Activated naive CD8-positive, alpha-beta T cell treated with anti-CD3 and anti-CD28 coated beads, Interleukin-2, amount 10 ng/mL, durations not matched to agents 7 days and 5 days (primary cell): ENCODE data around the gene SYK. TPM values are rescaled to one million over a fixed set of nuclear protein-coding genes. Genes with fewer than 3 reads are reported as not detected.

Experiments
- ATAC-seq: fragments of 150-1000 bp; cut with Tn5 transposase; one replicate; pipeline ENCODE4 v1.10.0; 2021; ENCODE audit warnings: low read depth, moderate library complexity
- POLR2A ChIA-PET: fragments of 350-600 bp; sonication (Branson Sonifier 250); formaldehyde crosslinking; loops from one replicate; lab custom pipeline; 2021; ENCODE audit warnings: antibody characterized with exemption; lab: Charles Lee
- DNase-seq: peaks from one replicate; pipeline ENCODE4 v3.0.0; 2021
- H3K27ac Mint-ChIP-seq: one replicate; pipeline ENCODE4 v1.8.0; 2022; ENCODE audit warnings: mild to moderate bottlenecking, mixed read lengths
- H3K27me3 Mint-ChIP-seq: one replicate; pipeline ENCODE4 v1.8.0; 2022; ENCODE audit warnings: mild to moderate bottlenecking, moderate library complexity, mixed read lengths
- H3K36me3 Mint-ChIP-seq: one replicate; pipeline ENCODE4 v1.8.0; 2021; ENCODE audit warnings: mild to moderate bottlenecking, mixed read lengths
- H3K4me1 Mint-ChIP-seq: one replicate; pipeline ENCODE4 v1.8.0; 2021; ENCODE audit warnings: mixed read lengths
- H3K4me3 Mint-ChIP-seq: one replicate; pipeline ENCODE4 v1.8.0; 2022; ENCODE audit warnings: mild to moderate bottlenecking, moderate library complexity, mixed read lengths
- H3K9me3 Mint-ChIP-seq: one replicate; pipeline ENCODE4 v1.8.0; 2021; ENCODE audit warnings: mixed read lengths
- total RNA-seq, 2 experiments: library from RNA; stranded (reverse); gene quantifications; one replicate each; pipeline ENCODE4 v1.2.3, GENCODE V29; 2021

The SYK gene
- total RNA-seq, 2 experiments from 2014 or later, result 0.69 to 0.82 TPM

- Mint-ChIP-seq H3K9me3 (no peaks in the 10 kb centered on the region), H3K36me3 (no peaks in the 10 kb centered on the region), H3K27ac (no peak overlapping the region), H3K27me3 (peaks cover 20% of the 10 kb centered on the region), H3K4me3 (no peak overlapping the region), H3K4me1 (peaks cover 19% of the 10 kb centered on the region)
- DNase-seq (no peak), ATAC-seq (no peak)
- POLR2A ChIA-PET, result no interaction called here
These were observed 53.7 kb downstream of the SYK start for GRCh38 chr9:90855208-90855902.

GRCh38 chr9:90857091-90857490 is 55.5 kb downstream of the SYK start:
- H3K9me3 Mint-ChIP-seq, result no peaks in the 10 kb centered on the region
- ATAC-seq (no peak), DNase-seq (no peak)
- H3K36me3 Mint-ChIP-seq, result no peaks in the 10 kb centered on the region
- peaks cover 20% of the 10 kb centered on the region for H3K27me3 Mint-ChIP-seq
- H3K27ac Mint-ChIP-seq, result no peak overlapping the region
- no peak overlapping the region for H3K4me3 Mint-ChIP-seq
- peaks cover 19% of the 10 kb centered on the region for H3K4me1 Mint-ChIP-seq
- POLR2A ChIA-PET, result no interaction called here

GRCh38 chr9:90857855-90858254 is 56.2 kb downstream of the SYK start:
- Mint-ChIP-seq H3K36me3 (no peaks in the 10 kb centered on the region), H3K27ac (no peak overlapping the region), H3K9me3 (no peaks in the 10 kb centered on the region), H3K4me1 (peaks cover 19% of the 10 kb centered on the region), H3K27me3 (peaks cover 20% of the 10 kb centered on the region), H3K4me3 (no peak overlapping the region)
- POLR2A ChIA-PET, result no interaction called here
- DNase-seq (no peak), ATAC-seq (no peak)

- DNase-seq, result no peak
- Mint-ChIP-seq H3K4me3 (no peak overlapping the region), H3K27ac (no peak overlapping the region), H3K4me1 (peaks cover 19% of the 10 kb centered on the region), H3K36me3 (no peaks in the 10 kb centered on the region), H3K9me3 (no peaks in the 10 kb centered on the region), H3K27me3 (peaks cover 20% of the 10 kb centered on the region)
- ATAC-seq, result peak; percentile 30
- POLR2A ChIA-PET, result no interaction called here
These were observed 56.9 kb downstream of the SYK start for GRCh38 chr9:90858457-90858901.

- peaks cover 20% of the 10 kb centered on the region for H3K27me3 Mint-ChIP-seq
- no peaks in the 10 kb centered on the region for H3K36me3 Mint-ChIP-seq
- H3K4me3 Mint-ChIP-seq, result no peak overlapping the region
- H3K9me3 Mint-ChIP-seq, result no peaks in the 10 kb centered on the region
- POLR2A ChIA-PET, result no interaction called here
- DNase-seq (no peak), ATAC-seq (no peak)
- H3K4me1 Mint-ChIP-seq, result peaks cover 29% of the 10 kb centered on the region
- H3K27ac Mint-ChIP-seq, result no peak overlapping the region
These were observed 58.8 kb downstream of the SYK start for GRCh38 chr9:90860382-90860781.

GRCh38 chr9:90860826-90861225 is 59.2 kb downstream of the SYK start:
- no peak overlapping the region for H3K27ac Mint-ChIP-seq
- ATAC-seq (no peak), DNase-seq (no peak)
- H3K4me3 Mint-ChIP-seq, result no peak overlapping the region
- H3K36me3 Mint-ChIP-seq, result no peaks in the 10 kb centered on the region
- peaks cover 29% of the 10 kb centered on the region for H3K4me1 Mint-ChIP-seq
- H3K27me3 Mint-ChIP-seq, result peaks cover 20% of the 10 kb centered on the region
- H3K9me3 Mint-ChIP-seq, result no peaks in the 10 kb centered on the region
- POLR2A ChIA-PET, result no interaction called here

- Mint-ChIP-seq H3K4me1 (peaks cover 29% of the 10 kb centered on the region), H3K9me3 (no peaks in the 10 kb centered on the region), H3K27ac (no peak overlapping the region), H3K4me3 (no peak overlapping the region), H3K36me3 (no peaks in the 10 kb centered on the region), H3K27me3 (peaks cover 16% of the 10 kb centered on the region)
- POLR2A ChIA-PET, result no interaction called here
- no peak for DNase-seq
- no peak for ATAC-seq
These were observed 59.8 kb downstream of the SYK start for GRCh38 chr9:90861380-90861779.

- H3K27me3 Mint-ChIP-seq, result peaks cover 11% of the 10 kb centered on the region
- peaks cover 26% of the 10 kb centered on the region for H3K4me1 Mint-ChIP-seq
- H3K27ac Mint-ChIP-seq, result no peak overlapping the region
- no peak for ATAC-seq
- H3K36me3 Mint-ChIP-seq, result no peaks in the 10 kb centered on the region
- H3K4me3 Mint-ChIP-seq, result no peak overlapping the region
- no peak for DNase-seq
- POLR2A ChIA-PET, result no interaction called here
- H3K9me3 Mint-ChIP-seq, result no peaks in the 10 kb centered on the region
These were observed 60.5 kb downstream of the SYK start for GRCh38 chr9:90861826-90862740.

- no peak overlapping the region for H3K4me3 Mint-ChIP-seq
- ATAC-seq, result peak; percentile 74
These were observed 63.2 kb downstream of the SYK start for GRCh38 chr9:90864779-90865178.

GRCh38 chr9:90867101-90867500 is 65.5 kb downstream of the SYK start:
- POLR2A ChIA-PET, result no interaction called here
- Mint-ChIP-seq H3K27me3 (peaks cover 2% of the 10 kb centered on the region), H3K4me1 (peaks cover 9% of the 10 kb centered on the region), H3K27ac (no peak overlapping the region), H3K36me3 (no peaks in the 10 kb centered on the region), H3K4me3 (no peak overlapping the region), H3K9me3 (no peaks in the 10 kb centered on the region)
- DNase-seq (no peak), ATAC-seq (no peak)

More at GRCh38 chr9:90864779-90865178, 63.2 kb downstream of the SYK start:
- Mint-ChIP-seq H3K27me3 (no peaks in the 10 kb centered on the region), H3K36me3 (no peaks in the 10 kb centered on the region), H3K27ac (no peak overlapping the region), H3K9me3 (no peaks in the 10 kb centered on the region), H3K4me1 (peaks cover 9% of the 10 kb centered on the region)
- POLR2A ChIA-PET, result interaction anchor here (0.5 kb wide), 1 partner anchor 508 kb away, joined by 4 read pairs; no protein-coding TSS in a partner anchor
- no peak for DNase-seq

- Mint-ChIP-seq H3K36me3 (no peaks in the 10 kb centered on the region), H3K27me3 (peaks cover 5% of the 10 kb centered on the region), H3K9me3 (no peaks in the 10 kb centered on the region), H3K4me3 (no peak overlapping the region), H3K27ac (no peak overlapping the region), H3K4me1 (peaks cover 9% of the 10 kb centered on the region)
- POLR2A ChIA-PET, result no interaction called here
- ATAC-seq (no peak), DNase-seq (no peak)
These were observed 66.9 kb downstream of the SYK start for GRCh38 chr9:90868555-90868954.

GRCh38 chr9:90869361-90869760 is 67.7 kb downstream of the SYK start:
- peaks cover 5% of the 10 kb centered on the region for H3K27me3 Mint-ChIP-seq
- H3K27ac Mint-ChIP-seq, result no peak overlapping the region
- peaks cover 7% of the 10 kb centered on the region for H3K4me1 Mint-ChIP-seq
- no peaks in the 10 kb centered on the region for H3K9me3 Mint-ChIP-seq
- H3K36me3 Mint-ChIP-seq, result no peaks in the 10 kb centered on the region
- DNase-seq (no peak), ATAC-seq (no peak)
- POLR2A ChIA-PET, result no interaction called here
- no peak overlapping the region for H3K4me3 Mint-ChIP-seq

GRCh38 chr9:90870621-90871326 is 69.2 kb downstream of the SYK start:
- Mint-ChIP-seq H3K27me3 (peaks cover 5% of the 10 kb centered on the region), H3K4me3 (no peak overlapping the region), H3K9me3 (no peaks in the 10 kb centered on the region), H3K36me3 (no peaks in the 10 kb centered on the region), H3K4me1 (no peaks in the 10 kb centered on the region), H3K27ac (no peak overlapping the region)
- no peak for ATAC-seq
- POLR2A ChIA-PET, result no interaction called here
- no peak for DNase-seq
